Hepatocyte (in vitro differentiated cells): ENCODE measurements around the gene KBTBD2.
"Not testable (repeated sequence)": the region's sequence is repeated elsewhere in the genome, so short reads cannot be mapped to it uniquely, and the experiment has no call there.

Experiments used
- EZH2phosphoT487 ChIP-seq: fragments of 200-600 bp; sonication (generic); IDR thresholded peaks from one replicate; pipeline ENCODE4 v1.6.1; 2018; ENCODE audit warnings: antibody characterized with exemption, mild to moderate bottlenecking, low read depth, moderate library complexity; ENCODE audit not compliant: unreplicated experiment, severe bottlenecking
- TF ChIP-seq, protein P1 (sequence below): fragments of 200-600 bp; sonication (generic); IDR thresholded peaks from 2 replicates; pipeline ENCODE4 v1.5.1; 2016; ENCODE audit warnings: antibody characterized with exemption, mild to moderate bottlenecking; ENCODE audit not compliant: poor library complexity

DNA sequence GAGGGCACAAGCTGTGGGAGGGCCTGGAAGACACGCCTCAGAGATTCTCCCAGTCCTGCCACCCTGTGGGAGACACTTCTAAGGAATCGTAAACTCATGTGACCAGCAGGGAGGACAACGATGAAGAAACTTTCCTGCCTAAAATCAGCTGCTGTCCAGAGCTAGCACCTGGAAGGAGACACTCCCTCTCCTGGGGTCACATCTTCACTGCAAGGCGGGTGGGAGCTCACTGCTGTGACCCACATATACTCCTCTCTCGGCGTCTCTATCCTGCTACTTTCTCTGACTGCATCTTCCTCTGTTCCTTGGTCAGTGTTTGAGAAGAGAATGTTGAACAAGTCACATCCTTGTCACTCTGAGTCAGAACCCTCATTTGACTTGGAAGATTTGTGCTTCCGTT is 25.4 kb upstream of the KBTBD2 start:
- TF ChIP-seq, protein P1, sequence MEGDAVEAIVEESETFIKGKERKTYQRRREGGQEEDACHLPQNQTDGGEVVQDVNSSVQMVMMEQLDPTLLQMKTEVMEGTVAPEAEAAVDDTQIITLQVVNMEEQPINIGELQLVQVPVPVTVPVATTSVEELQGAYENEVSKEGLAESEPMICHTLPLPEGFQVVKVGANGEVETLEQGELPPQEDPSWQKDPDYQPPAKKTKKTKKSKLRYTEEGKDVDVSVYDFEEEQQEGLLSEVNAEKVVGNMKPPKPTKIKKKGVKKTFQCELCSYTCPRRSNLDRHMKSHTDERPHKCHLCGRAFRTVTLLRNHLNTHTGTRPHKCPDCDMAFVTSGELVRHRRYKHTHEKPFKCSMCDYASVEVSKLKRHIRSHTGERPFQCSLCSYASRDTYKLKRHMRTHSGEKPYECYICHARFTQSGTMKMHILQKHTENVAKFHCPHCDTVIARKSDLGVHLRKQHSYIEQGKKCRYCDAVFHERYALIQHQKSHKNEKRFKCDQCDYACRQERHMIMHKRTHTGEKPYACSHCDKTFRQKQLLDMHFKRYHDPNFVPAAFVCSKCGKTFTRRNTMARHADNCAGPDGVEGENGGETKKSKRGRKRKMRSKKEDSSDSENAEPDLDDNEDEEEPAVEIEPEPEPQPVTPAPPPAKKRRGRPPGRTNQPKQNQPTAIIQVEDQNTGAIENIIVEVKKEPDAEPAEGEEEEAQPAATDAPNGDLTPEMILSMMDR = not testable (repeated sequence)
- TF ChIP-seq EZH2phosphoT487 = not testable (repeated sequence)
